Body of pancreas (tissue), 4 donors: ENCODE data around the gene SELENOW.

Experiments used
- CTCF ChIP-seq, 7 experiments: fragments of 450-650 bp in 4 of 7; fragments of 200-600 bp in 3 of 7; sonication (generic) in 3 of 7; IDR thresholded peaks; one replicate each; pipeline ENCODE4 v1.5.1; 2016 to 2019; ENCODE audit warnings: antibody characterized with exemption in 7 of 7
- POLR2A ChIP-seq, 3 donors: fragments of 450-650 bp; IDR thresholded peaks; one replicate each; pipeline ENCODE4 v1.6.1; 2016; ENCODE audit warnings: antibody characterized with exemption in 3 of 3, mild to moderate bottlenecking in 2 of 3

DNA sequence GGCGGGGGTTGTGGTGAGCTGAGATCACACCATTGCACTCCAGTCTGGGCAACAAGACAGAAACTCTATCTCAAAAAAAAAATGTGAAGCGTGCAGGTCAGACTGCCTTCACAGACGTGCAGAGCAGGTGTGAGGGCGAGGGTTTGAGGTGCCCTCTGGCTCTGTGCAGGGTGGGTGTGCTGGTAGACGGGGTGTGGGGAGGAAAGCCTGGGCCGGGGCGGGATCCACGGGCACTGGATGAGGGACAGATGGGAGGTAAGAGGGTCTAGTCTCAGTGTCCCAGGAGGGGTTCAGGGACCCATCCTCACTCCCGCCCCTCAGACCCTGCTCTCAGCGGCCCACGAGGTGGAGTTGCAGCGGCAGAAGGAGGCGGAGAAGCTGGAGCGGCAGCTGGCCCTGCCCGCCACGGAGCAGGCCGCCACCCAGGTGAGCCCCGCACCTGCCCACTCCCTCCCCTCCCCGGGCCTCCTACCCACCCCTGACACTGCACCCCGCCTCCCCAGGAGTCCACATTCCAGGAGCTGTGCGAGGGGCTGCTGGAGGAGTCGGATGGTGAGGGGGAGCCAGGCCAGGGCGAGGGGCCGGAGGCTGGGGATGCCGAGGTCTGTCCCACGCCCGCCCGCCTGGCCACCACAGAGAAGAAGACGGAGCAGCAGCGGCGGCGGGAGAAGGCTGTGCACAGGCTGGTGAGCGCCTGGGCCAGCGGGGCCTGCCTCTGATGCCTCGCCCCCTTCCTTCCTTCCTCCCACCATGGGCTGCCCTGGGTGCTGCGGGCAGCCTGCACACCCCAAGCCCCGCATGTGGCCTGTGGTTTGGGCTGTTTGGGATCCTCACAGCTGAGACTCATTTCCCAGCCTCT, 24.1 kb upstream of the SELENOW start:
- TF ChIP-seq POLR2A (IDR thresholded peaks at IDR 0.05) = no peak
- no peak for TF ChIP-seq CTCF (IDR thresholded peaks at IDR 0.05)
